ENCODE results near the gene VAMP5.

VAMP5 gene

DNA sequence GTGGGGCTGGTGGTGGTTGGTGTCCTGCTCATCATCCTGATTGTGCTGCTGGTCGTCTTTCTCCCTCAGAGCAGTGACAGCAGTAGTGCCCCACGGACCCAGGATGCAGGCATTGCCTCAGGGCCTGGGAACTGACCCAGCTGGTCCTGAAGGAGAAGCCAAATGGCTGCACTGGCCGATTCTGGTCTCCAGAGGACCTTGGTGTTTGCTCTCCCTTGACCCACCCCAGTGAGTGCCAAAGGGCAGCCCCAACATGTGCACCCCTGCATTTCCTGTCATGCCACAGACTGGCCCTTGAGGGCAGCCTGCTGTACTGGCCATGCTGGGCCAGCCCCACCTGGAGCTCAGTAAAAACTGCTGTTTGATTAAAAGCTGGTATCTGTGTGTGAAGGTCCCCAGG is 8.8 kb downstream of the VAMP5 start:
- DNase-seq (ENCODE audit: low read depth in 2 of 2) = no peak
- TF ChIP-seq, protein P1, sequence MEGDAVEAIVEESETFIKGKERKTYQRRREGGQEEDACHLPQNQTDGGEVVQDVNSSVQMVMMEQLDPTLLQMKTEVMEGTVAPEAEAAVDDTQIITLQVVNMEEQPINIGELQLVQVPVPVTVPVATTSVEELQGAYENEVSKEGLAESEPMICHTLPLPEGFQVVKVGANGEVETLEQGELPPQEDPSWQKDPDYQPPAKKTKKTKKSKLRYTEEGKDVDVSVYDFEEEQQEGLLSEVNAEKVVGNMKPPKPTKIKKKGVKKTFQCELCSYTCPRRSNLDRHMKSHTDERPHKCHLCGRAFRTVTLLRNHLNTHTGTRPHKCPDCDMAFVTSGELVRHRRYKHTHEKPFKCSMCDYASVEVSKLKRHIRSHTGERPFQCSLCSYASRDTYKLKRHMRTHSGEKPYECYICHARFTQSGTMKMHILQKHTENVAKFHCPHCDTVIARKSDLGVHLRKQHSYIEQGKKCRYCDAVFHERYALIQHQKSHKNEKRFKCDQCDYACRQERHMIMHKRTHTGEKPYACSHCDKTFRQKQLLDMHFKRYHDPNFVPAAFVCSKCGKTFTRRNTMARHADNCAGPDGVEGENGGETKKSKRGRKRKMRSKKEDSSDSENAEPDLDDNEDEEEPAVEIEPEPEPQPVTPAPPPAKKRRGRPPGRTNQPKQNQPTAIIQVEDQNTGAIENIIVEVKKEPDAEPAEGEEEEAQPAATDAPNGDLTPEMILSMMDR (IDR thresholded peaks at IDR 0.05; ENCODE audit: low read depth, low read length) = no peak
- H3K4me3 ChIP-seq (replicated peaks in 1 of 2; ENCODE audit: low read depth in 2 of 2, low read length in 2 of 2) = no peak overlapping the region

DNA sequence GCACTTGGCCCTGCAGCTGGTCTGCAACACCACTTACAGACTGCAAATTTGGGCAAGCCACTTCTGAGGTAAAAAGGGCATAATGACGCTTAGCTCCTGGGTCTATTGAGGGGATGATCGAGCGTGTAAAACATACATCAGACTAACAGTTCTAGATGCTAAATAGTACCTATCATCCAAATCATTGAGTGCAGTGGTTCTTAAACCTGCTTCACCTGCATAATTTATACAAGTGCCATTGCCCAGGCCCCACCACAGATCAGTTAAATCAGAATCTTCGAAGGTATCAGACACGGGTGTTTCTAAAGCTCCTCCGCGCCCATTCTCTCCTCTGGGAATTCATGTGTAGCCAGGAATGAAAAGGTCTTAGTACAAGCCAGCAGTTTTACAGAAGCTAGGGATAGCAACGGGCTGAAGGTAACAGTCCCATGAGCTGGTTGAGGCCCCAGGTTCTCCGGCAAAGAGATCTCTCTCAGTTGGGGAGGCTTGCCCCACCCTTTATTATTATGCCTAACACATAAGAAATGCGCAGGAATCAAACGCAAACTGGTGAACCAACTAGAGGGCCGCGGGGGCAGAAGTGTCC is 10.6 kb downstream of the VAMP5 start:
- no peak for DNase-seq (ENCODE audit: low read depth in 2 of 2)
- H3K4me3 ChIP-seq (replicated peaks in 1 of 2; ENCODE audit: low read depth in 2 of 2, low read length in 2 of 2) = peak overlapping the region; percentile 79 to 97
- TF ChIP-seq, protein P1 (IDR thresholded peaks at IDR 0.05; ENCODE audit: low read depth, low read length) = no peak

DNA sequence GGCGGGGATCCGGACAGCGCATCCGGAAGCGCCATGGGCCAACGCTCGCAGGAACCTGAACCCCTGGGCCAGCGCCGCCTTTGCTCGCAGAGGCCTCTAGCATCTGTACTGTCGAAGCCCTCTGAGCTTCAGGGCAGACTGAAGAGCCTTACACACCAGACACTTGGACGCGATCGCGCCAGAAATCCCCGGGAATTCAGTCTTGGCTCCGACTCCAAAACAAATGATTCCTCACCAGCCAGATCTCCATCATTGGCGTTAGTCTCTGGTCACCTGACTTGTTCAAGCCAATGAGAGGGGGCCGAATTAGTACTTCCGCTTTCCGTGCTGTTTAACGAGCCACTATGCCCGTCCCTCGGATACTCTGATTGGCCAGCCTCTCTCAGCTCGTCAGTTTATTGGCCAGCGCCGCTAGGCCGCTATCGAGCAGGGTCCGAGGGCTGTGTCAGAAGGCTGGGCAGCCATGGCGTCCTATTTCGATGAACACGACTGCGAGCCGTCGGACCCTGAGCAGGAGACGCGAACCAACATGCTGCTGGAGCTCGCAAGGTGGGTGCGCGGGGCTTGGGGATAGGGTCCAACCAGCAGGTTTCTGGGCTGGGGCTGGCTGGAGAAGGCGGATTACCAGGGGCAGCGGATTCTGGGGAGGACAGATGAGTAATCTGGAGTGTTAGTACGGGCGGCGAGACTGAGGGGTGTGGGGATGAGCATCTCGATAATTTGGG is 11.2 kb downstream of the VAMP5 start, which contains the start of gene RNF181:
RNF181 (plus strand) TSS at position 445 of the 725 bp plus-strand sequence; CDS start at position 464, 19 bp downstream.
- TF ChIP-seq, protein P1 (IDR thresholded peaks at IDR 0.05; ENCODE audit: low read depth, low read length) = no peak
- peak within 1 kb of the TSS; percentile 79 to 97 for H3K4me3 ChIP-seq (replicated peaks in 1 of 2; ENCODE audit: low read depth in 2 of 2, low read length in 2 of 2)
- peak; percentile 99 for DNase-seq (ENCODE audit: low read depth in 2 of 2)

DNA sequence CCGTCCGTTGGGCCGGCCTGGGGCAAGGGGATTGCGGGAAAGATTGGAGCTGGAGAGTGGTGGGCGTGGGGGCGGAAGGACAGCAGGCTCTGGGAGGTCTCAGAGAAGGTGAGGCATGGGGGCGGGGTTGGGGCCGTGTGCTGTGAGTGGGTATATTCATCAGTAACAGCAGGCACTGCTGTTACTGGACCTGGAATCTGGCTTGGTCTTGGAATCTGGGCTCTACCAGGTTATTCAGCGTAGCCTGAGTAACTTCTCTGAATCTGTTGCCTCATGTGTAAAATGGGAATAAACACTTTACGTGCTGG is 11.7 kb downstream of the VAMP5 start:
- TF ChIP-seq, protein P1 (IDR thresholded peaks at IDR 0.05; ENCODE audit: low read depth, low read length) = no peak
- DNase-seq (ENCODE audit: low read depth in 2 of 2) = no peak
- H3K4me3 ChIP-seq (replicated peaks in 1 of 2; ENCODE audit: low read depth in 2 of 2, low read length in 2 of 2) = peak overlapping the region; percentile 79 to 97

DNA sequence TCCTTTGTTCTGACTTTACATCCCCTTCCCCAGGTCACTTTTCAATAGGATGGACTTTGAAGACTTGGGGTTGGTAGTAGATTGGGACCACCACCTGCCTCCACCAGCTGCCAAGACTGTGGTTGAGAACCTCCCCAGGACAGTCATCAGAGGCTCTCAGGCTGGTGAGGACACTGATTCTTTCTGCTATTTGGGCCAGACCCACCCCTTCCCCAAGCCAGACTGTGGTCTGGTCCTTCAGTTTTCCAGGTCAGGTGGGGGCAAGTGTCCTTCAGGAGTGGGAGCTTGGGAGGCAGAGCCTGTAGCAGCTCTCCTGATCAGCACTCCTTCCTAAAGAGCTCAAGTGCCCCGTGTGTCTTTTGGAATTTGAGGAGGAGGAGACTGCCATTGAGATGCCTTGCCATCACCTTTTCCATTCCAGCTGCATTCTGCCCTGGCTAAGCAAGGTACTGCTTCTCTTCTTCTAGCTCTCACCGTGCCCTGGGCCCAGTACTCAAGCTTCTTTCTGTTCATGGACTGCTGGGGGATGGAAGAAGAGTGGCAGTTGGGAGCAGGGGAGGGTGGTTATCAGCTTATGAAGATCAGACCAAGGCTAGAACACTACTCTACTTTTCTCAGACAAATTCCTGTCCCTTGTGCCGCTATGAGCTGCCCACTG is 12.4 kb downstream of the VAMP5 start:
- H3K4me3 ChIP-seq (replicated peaks in 1 of 2; ENCODE audit: low read depth in 2 of 2, low read length in 2 of 2) = peak overlapping the region; percentile 79 to 97
- TF ChIP-seq, protein P1 (IDR thresholded peaks at IDR 0.05; ENCODE audit: low read depth, low read length) = no peak
- DNase-seq (ENCODE audit: low read depth in 2 of 2) = no peak

DNA sequence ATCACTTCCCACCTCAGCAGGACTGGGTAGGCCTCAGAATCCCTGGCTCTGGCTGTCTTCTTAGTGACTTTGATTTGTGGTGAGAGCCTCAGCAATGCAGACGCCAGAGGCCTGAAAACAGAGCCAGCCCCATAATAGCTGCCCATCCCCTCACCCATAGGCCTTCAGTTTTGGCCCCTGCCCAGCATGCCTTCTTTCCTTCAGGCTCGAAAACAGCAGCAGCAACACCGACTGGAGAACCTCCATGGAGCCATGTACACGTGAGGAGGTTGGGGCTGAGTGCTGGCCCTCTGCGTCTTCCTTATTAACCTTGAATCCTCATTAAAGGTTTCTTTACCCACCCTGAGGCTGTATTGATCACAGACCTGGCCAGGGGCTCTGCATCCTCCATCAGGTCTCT is 13.0 kb downstream of the VAMP5 start:
- TF ChIP-seq, protein P1 (IDR thresholded peaks at IDR 0.05; ENCODE audit: low read depth, low read length) = no peak
- no peak overlapping the region for H3K4me3 ChIP-seq (replicated peaks in 1 of 2; ENCODE audit: low read depth in 2 of 2, low read length in 2 of 2)
- no peak for DNase-seq (ENCODE audit: low read depth in 2 of 2)

Data from cardiac fibroblast (primary cell).